H9 (cell line): ENCODE measurements around the gene SLC9A9. TPM values are rescaled to one million over a fixed set of nuclear protein-coding genes. Genes with fewer than 3 reads are reported as not detected.

Source experiments
- DNase-seq: peaks from one replicate; pipeline ENCODE4 v3.0.0-alpha.2; 2017
- H2AFZ ChIP-seq: one replicate; pipeline ENCODE4 v1.6.1; 2013; ENCODE audit warnings: mild to moderate bottlenecking, low read length, control low read depth, moderate library complexity
- H2AK5ac ChIP-seq: 2 replicates; pipeline ENCODE4 v1.6.1; 2013; ENCODE audit warnings: low read length, control low read depth, mixed read lengths; ENCODE audit not compliant: insufficient read length
- H2BK120ac ChIP-seq: one replicate; pipeline ENCODE4 v1.6.1; 2013; ENCODE audit warnings: low read depth, mild to moderate bottlenecking, low read length, control low read depth, inconsistent platforms; ENCODE audit not compliant: poor library complexity, severe bottlenecking
- H2BK12ac ChIP-seq: 2 replicates; pipeline ENCODE4 v1.6.1; 2013; ENCODE audit warnings: low read length, control low read depth, mixed read lengths, low read depth; ENCODE audit not compliant: insufficient read length
- H2BK15ac ChIP-seq: 2 replicates; pipeline ENCODE4 v1.6.1; 2013; ENCODE audit warnings: low read depth, low read length, control low read depth
- H2BK20ac ChIP-seq: one replicate; pipeline ENCODE4 v1.6.1; 2013; ENCODE audit warnings: low read depth, mild to moderate bottlenecking, low read length, control low read depth, inconsistent platforms; ENCODE audit not compliant: poor library complexity, severe bottlenecking
- H2BK5ac ChIP-seq: 2 replicates; pipeline ENCODE4 v1.6.1; 2013; ENCODE audit warnings: low read length, control low read depth, mixed read lengths; ENCODE audit not compliant: insufficient read length
- H3K14ac ChIP-seq: 2 replicates; pipeline ENCODE4 v1.6.1; 2013; ENCODE audit warnings: low read length, control low read depth; ENCODE audit not compliant: insufficient read depth
- H3K18ac ChIP-seq: 2 replicates; pipeline ENCODE4 v1.6.1; 2013; ENCODE audit warnings: low read depth, mild to moderate bottlenecking, mixed read lengths, low read length, control low read depth; ENCODE audit not compliant: insufficient read length
- H3K23ac ChIP-seq: 2 replicates; pipeline ENCODE4 v1.6.1; 2013; ENCODE audit warnings: low read length, control low read depth, mixed read lengths, low read depth; ENCODE audit not compliant: insufficient read length
- H3K23me2 ChIP-seq: 2 replicates; pipeline ENCODE4 v1.6.1; 2013; ENCODE audit warnings: low read depth, mild to moderate bottlenecking, mixed read lengths, low read length, control low read depth; ENCODE audit not compliant: insufficient read length, poor library complexity, severe bottlenecking
- H3K27ac ChIP-seq: 2 replicates; pipeline ENCODE4 v1.5.1; 2013; ENCODE audit warnings: low read length, control low read depth, mixed read lengths, low read depth; ENCODE audit not compliant: insufficient read length
- H3K27me3 ChIP-seq: 2 replicates; pipeline ENCODE4 v1.6.1; 2013; ENCODE audit warnings: low read length, control low read depth, inconsistent platforms; ENCODE audit not compliant: insufficient read depth
- H3K4ac ChIP-seq: 2 replicates; pipeline ENCODE4 v1.6.1; 2013; ENCODE audit warnings: low read depth, mild to moderate bottlenecking, control low read depth, inconsistent platforms, low read length, moderate library complexity
- H3K4me1 ChIP-seq: 2 replicates; pipeline ENCODE4 v1.6.1; 2013; ENCODE audit warnings: low read length, control low read depth, inconsistent platforms; ENCODE audit not compliant: insufficient read depth
- H3K4me2 ChIP-seq: 2 replicates; pipeline ENCODE4 v1.6.1; 2013; ENCODE audit warnings: low read length, control low read depth, mixed read lengths; ENCODE audit not compliant: insufficient read length, insufficient read depth
- H3K56ac ChIP-seq: 2 replicates; pipeline ENCODE4 v1.6.1; 2013; ENCODE audit warnings: low read depth, mild to moderate bottlenecking, mixed read lengths, low read length, control low read depth; ENCODE audit not compliant: insufficient read length
- H3K79me1 ChIP-seq: 2 replicates; pipeline ENCODE4 v1.6.1; 2013; ENCODE audit warnings: low read depth, mild to moderate bottlenecking, moderate library complexity, low read length, control low read depth, inconsistent platforms; ENCODE audit not compliant: insufficient read depth, poor library complexity, severe bottlenecking
- H3K79me2 ChIP-seq: 2 replicates; pipeline ENCODE4 v1.6.1; 2013; ENCODE audit warnings: low read length, control low read depth, inconsistent platforms; ENCODE audit not compliant: insufficient read depth
- H3K9ac ChIP-seq: 2 replicates; pipeline ENCODE4 v1.6.1; 2013; ENCODE audit warnings: low read length, control low read depth, mixed read lengths; ENCODE audit not compliant: insufficient read length; ENCODE audit errors: extremely low read depth
- H3K9me3 ChIP-seq: one replicate; pipeline ENCODE4 v1.6.1; 2013; ENCODE audit warnings: low read depth, low read length, inconsistent platforms; ENCODE audit not compliant: control insufficient read depth
- H3T11ph ChIP-seq: one replicate; pipeline ENCODE4 v1.6.1; 2013; ENCODE audit warnings: mild to moderate bottlenecking, low read length, control low read depth, inconsistent platforms
- H4K20me1 ChIP-seq: one replicate; pipeline ENCODE4 v1.6.1; 2013; ENCODE audit not compliant: control insufficient read depth, insufficient read length, insufficient read depth
- H4K5ac ChIP-seq: 2 replicates; pipeline ENCODE4 v1.6.1; 2013; ENCODE audit warnings: low read depth, mild to moderate bottlenecking, mixed read lengths, low read length, control low read depth; ENCODE audit not compliant: insufficient read length
- H4K8ac ChIP-seq: replicated peaks from 2 replicates; pipeline ENCODE4 v1.6.1; 2013; ENCODE audit warnings: low read length, control low read depth, mixed read lengths, low read depth; ENCODE audit not compliant: insufficient read length
- H4K91ac ChIP-seq: 2 replicates; pipeline ENCODE4 v1.6.1; 2013; ENCODE audit warnings: low read depth, mild to moderate bottlenecking, moderate library complexity, mixed read lengths, low read length, control low read depth; ENCODE audit not compliant: insufficient read length
- H3K27ac Mint-ChIP-seq, 3 experiments: 2 replicates in 2 of 3; 3 replicates in 1 of 3; pipeline ENCODE4 v1.8.0; 2020 to 2021; ENCODE audit warnings: mixed read lengths in 3 of 3, mild to moderate bottlenecking in 1 of 3, moderate library complexity in 1 of 3
- H3K27me3 Mint-ChIP-seq: 2 replicates; pipeline ENCODE4 v1.8.0; 2021; ENCODE audit warnings: low read depth, mild to moderate bottlenecking, moderate library complexity, mixed read lengths
- H3K36me3 Mint-ChIP-seq, 3 experiments: 2 replicates in 2 of 3; 3 replicates in 1 of 3; pipeline ENCODE4 v1.8.0; 2020 to 2021; ENCODE audit warnings: low read depth in 3 of 3, mixed read lengths in 3 of 3; ENCODE audit not compliant: insufficient read depth in 1 of 3
- H3K4me1 Mint-ChIP-seq, 2 experiments: 2 replicates each; pipeline ENCODE4 v1.8.0; 2020; ENCODE audit warnings: mixed read lengths in 2 of 2
- H3K4me3 Mint-ChIP-seq, 2 experiments: 2 replicates in 1 of 2; 3 replicates in 1 of 2; pipeline ENCODE4 v1.8.0; 2020 to 2021; ENCODE audit warnings: mild to moderate bottlenecking in 2 of 2, mixed read lengths in 2 of 2, moderate library complexity in 1 of 2
- H3K9me3 Mint-ChIP-seq, 2 experiments: 2 replicates in 1 of 2; 3 replicates in 1 of 2; pipeline ENCODE4 v1.8.0; 2020; ENCODE audit warnings: mild to moderate bottlenecking in 2 of 2, mixed read lengths in 2 of 2, moderate library complexity in 1 of 2
- CTCF ChIP-seq: fragments of 200-600 bp; sonication (generic); conservative IDR thresholded peaks from 3 replicates; pipeline ENCODE4 v1.8.0; 2021; ENCODE audit warnings: antibody characterized with exemption, mild to moderate bottlenecking
- total RNA-seq: library from RNA; stranded (reverse); gene quantifications from 2 replicates; pipeline ENCODE4 v1.2.1, GENCODE V29; 2021

The SLC9A9 gene
- total RNA-seq, 1 experiment from 2014 or later: 0.35 TPM

- Histone ChIP-seq H2BK12ac (no peak overlapping the region), H2BK120ac (no peak overlapping the region), H3K23me2 (no peaks in the 10 kb centered on the region), H4K5ac (no peak overlapping the region), H3K4me2 (no peak overlapping the region), H3K79me1 (no peaks in the 10 kb centered on the region), H4K20me1 (no peaks in the 10 kb centered on the region), H4K8ac (no peak overlapping the region), H2BK20ac (no peak overlapping the region), H3K27me3 (no peaks in the 10 kb centered on the region), H2AK5ac (no peak overlapping the region), H3K9me3 (no peaks in the 10 kb centered on the region), H3T11ph (no peak overlapping the region), H2BK15ac (no peak overlapping the region), H3K4me1 (no peaks in the 10 kb centered on the region), H2AFZ (no peak overlapping the region), H3K14ac (no peak overlapping the region), H4K91ac (no peak overlapping the region), H2BK5ac (no peak overlapping the region), H3K9ac (no peak overlapping the region), H3K18ac (no peak overlapping the region), H3K4ac (no peak overlapping the region), H3K23ac (no peak overlapping the region), H3K56ac (no peak overlapping the region), H3K79me2 (no peaks in the 10 kb centered on the region), H3K27ac (no peak overlapping the region)
- Mint-ChIP-seq H3K36me3 (no peaks in the 10 kb centered on the region), H3K4me3 (no peak overlapping the region), H3K27me3 (no peaks in the 10 kb centered on the region), H3K27ac (no peak overlapping the region), H3K9me3 (no peaks in the 10 kb centered on the region), H3K4me1 (peaks cover 7 to 8% of the 10 kb centered on the region in 2 experiments)
- DNase-seq: no peak
- TF ChIP-seq CTCF: no peak
Observed at GRCh38 chr3:143506190-143506589, 342.1 kb downstream of the SLC9A9 start.
